ENCODE results near the gene SART3.
A peak's percentile ranks its signal among the peaks of the same experiment; 100 is the strongest.
"Not testable (repeated sequence)": the region's sequence is repeated elsewhere in the genome, so short reads cannot be mapped to it uniquely, and the experiment has no call there.

Gene SART3

DNA sequence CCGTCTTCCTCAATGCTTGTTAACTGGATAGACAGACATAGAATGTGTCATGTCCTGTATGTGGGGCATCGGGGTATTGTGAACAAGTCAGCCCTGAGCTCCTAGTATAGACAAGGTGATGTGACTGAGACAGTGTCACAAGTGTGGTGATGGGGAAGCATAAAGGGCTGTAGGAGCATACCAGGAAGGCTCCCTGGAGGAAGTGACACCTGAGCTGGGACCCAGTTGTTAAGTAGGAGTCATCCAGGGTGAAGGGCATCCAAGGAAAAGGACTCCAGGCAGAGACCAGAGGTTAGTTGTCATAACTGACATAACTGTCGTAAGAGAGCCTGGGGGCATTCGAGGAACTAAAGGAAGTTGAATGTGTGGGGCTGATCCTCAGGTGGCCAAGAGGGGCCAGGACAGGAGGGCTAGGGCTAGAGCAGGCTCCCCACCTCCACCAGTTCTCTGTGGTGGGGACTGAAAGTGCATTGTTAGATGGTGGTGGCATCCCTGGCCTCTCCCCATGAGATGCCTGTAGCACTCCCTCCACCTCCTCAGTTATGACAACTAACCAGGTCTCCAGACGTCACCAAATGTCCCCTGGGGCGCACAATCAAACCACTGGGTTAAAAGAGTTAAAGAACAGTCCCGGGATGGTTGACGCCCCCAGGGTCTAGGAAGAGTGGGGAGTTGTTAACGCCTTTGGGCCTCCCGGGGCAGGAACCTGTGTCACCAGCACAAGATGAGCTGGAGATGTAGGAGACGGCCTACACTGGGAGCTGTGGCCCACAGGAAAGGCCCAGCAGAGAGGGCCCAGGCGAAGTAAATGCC lies 43.5 kb downstream of the SART3 start:
- ATAC-seq: no peak

DNA sequence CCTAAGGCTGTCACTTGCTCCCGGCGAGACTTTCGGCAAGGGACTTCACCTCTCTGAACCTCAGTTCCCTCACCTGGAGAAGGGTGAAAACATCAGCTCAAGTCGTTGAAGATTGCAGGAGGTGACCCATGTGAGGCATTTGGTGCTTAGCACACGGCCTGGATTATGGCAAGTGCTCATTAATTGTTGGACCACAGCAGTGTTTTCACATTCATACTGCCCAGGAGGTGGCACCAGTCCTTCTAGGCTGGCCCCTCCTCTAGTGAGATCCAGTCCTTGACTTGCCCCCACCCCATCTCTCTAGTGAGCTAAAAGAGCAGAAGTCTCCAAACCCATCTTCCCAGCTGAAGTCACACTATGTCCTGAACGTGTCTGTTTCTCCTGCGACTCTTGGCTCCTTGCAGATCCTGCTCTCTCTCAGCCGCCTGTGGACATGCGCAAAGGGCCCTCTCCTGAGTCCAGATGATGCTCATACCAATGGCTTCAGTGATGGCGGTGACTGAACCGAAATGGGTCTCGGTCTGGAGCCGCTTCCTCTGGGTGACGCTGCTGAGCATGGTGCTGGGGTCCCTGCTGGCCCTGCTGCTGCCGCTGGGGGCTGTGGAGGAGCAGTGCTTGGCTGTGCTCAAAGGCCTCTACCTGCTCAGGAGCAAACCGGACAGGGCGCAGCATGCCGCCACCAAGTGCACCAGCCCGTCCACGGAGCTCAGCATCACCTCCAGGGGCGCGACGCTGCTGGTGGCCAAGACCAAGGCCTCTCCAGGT lies 44.3 kb downstream of the SART3 start:
- ATAC-seq: no peak

DNA sequence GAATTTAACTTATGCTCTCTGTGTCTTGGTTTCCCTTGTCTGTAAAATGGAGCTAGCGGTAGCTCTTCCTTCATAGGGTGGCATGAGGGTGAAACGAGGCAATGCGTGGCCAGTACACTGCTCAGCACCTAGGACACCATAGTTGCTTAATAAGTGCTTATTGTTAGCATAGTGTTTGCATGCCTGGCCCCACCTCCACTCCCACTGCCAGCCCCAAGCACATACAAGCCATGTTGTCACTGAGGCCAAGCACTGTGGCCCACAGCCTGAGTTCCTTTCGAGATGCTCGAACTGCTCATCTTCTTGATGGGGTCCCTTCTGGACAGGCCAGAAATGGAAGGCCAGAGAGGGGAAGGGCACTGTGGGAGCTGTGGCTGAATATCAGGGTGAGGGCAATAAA lies 45.1 kb downstream of the SART3 start:
- no peak for ATAC-seq

DNA sequence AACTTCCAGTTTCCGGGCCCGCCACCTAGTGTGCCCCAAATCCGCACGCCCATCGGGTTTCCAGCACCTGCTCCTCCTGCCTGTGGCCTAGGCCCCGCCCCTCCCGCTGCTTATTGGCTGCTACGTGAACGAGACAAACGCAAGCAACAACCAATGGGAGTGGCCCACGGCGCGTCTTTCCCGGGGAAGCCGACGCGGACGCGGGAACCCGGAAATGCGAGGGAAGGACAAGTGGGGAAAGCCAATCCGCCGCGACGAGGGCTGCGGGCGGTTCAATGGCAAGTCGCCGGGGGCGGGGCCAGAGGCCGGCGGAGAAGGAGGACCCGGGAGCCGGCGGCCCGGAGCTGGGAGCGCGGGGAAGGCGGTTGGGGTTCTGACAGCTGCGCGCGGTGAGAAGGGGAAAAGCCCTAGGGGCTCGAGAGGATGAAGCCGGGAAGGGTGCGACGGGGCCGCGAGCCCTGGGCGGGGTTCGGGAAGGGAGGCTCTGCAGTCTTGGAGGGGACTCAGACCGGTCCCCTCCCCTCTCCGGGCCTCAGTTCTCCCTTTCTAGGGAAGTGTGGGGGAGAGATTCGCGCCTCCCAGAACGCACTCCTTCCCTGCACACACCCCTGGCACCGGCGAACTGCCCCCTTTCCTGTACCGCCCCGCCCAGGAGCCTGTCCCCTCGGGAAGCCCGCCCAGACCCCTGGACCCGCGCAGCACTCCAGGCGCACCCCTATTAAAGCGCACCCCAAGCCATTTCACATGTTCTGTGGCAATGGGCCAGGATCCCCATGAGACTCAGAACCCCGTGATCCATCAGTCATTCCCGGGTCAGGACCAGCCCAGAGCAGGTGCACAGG lies 45.8 kb downstream of the SART3 start, which contains the start of gene FICD:
Gene FICD, plus strand, starts transcription at position 305 of the 842 bp plus-strand sequence. CDS start 1,696 bp downstream, outside the sequence.
- ATAC-seq: peak; percentile 92 to 95

DNA sequence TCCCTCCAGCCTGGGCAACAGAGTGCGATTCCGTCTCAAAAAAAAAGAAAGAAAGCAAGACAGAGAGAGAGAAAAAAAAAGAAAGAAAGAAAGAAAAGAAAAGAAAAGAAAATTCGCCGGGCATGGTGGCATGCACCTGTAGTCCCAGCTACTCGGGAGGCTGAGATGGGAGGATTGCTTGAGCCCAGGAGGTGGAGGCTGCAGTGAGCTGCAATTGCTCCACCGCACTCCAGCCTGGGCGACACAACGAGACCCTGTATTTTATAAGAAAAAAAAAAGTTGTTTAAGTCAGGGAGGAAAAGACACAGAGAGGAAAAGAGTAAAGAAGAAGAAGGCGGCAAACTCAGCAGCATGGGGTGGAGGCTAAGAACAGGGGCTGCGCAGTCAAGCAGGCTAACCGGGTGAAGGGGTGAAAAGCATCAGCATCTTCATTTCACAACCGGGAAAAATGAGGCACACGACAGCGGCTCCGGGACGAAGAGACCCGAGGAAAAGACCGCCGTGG lies 46.5 kb downstream of the SART3 start:
- ATAC-seq: peak; percentile 9

DNA sequence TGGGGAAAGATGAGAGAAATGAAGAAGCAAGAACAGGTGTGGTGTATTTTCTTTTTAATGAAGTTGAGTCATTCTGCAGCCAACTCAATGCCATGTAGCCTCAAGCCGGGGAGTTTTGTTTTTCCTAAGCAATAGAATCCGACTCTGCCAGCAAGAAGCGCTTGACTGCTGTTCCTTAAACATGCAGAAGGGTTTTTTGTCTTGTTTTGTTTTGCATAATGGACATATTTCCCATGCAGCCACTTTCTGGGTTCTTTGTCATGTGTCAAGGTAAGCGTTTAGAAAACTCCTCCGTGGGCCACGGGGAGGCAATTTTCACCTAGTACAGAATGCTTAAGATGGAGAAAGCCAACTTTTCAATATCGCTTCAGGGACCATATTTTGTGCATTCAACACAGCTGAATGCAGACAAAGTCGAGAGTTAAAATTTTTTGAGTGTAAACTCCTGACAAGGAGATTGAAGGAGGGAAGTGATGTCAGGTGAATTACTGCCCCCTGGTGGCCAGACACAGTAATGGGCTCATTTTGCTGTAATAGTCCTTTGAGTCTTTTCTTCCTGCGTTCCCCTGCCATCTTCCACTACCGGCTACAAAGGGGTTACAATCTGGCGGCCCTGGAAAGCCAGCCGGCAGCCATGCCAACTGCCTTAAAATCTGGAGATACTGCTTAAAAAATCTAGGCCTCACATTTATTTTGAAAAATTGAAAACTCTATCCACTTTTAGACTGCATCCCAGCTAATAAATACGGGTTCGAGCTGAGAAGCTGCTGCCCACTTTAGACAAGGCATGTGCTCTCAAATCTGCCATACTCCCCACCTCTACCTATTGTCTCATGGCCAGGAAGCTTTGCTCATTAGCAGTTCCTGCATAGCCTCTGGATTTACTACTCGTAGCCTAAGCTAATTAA lies 49.1 kb downstream of the SART3 start:
- ATAC-seq: no peak

DNA sequence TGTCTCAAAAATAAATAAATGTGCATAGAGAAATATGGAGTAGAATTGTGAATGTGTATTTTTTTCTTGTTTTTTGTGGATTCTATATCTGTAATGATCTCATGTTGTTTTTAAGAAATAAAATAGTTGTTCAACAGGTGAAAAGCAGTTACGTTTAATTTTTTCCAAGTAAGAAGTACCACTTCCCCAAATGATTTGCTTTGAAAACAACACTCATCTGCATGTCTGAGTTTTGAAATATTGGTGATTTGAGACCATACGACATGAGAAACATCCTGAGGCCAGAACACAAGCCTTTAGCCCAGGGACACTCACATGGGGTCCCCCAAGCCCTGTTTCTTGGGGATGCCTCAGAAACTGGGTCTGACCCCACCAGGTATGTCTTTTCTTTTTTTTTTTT lies 50.1 kb downstream of the SART3 start:
- ATAC-seq: no peak

DNA sequence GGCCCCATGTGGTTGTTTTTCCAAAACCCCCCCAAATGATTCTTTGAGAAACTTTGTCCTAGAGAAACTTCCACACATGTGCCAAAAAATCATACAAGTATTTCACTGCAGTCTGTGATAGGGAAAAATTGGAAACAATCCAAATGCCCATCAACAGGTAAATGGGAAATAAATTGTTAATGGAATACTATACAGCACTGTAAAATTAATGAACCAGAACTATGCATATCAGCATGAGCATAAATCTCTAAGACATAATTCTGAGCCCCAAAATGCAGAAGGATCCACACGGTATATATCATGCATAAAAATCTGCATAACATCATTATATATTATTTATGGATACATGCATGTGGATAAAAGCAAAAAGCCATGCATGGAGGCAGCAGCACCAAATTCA lies 51.2 kb downstream of the SART3 start:
- no peak for ATAC-seq

DNA sequence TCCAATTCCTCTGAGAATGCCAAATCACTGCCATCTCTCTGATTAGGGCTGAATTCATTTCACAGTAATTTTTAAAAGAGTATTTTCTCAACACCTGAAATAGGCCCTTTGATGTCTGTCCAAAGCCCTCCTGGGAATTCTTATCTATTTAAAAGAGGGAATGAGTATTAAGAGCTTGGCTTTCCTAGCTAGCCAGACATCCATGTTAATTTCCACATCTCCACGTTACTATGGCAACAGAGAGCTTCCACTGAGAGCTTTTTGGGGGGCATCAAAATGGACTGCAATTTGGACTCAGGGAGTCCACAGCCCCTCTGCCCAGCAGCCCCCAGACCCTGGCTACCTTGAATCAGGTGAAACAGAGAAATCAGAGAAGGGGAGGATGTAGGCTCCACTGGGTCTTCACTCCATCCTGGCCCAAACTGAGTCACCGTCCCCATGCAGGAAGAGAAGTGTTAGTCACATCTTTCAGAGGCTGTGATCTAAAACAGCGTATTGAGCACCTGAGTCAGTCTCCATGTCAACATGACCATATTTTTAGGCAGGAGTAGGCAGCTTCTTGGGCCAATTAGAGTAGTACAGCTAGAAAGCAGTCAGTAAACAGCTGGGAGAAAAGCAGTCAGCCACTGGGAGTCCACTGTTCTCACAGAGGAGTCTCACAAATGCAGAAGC lies 52.9 kb downstream of the SART3 start:
- ATAC-seq: peak; percentile 70 to 87

DNA sequence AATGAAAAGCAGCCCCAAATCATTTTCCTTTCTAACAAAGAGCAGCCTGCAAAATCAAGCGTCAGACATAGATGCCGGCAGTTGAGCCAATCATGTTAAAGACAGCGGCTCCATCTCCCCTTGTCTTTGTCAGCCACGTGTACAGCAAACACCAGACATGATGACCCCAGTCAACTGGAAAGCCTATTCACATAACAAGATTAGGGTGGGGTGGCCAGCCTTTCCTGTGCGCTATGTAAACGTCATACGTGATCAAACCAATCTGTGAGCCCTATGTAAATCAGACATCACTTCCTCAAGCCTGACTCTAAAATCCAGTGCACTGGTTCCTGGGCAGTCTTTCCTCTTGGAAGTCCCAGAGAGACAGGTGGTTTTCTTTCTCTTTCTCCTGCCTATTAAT lies 55.8 kb downstream of the SART3 start:
- ATAC-seq: no peak

DNA sequence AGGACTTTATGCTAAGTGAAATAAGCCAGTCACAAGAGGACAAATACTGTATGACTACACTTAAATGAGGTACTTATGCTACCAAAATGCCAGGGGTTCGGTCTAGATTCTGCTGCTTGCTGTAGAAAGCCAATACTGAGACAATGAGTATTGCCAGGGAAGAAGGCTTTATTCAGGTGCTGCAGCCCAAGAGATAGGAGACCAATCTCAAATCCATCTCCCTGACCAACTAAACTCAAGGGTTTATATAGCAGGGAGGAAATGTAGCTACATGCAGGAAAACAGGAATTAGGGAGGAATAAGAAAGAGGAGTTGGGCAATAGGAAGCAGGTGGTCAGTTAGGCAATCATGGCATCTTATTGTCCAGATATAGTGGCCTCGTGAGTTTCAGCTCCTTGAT lies 58.1 kb downstream of the SART3 start:
- ATAC-seq: no peak

DNA sequence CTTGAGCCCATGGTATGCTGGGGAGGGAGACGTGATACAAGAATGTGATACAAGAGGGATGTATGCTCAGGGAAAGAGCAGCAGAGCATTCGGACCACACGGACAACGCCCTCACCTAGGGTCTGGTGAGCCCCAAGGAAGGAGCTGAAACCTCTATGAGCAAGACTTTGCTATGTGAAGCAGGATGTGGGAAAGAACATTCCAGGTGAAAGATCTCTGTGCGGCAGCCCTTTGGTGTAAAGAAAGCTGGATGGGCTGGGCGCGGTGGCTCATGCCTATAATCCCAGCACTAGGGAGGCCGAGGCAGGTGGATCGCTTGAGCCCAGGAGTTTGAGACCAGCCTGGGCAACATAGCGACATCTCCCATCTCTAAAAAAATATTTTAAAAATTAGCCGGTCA lies 62.8 kb downstream of the SART3 start:
- no peak for ATAC-seq

DNA sequence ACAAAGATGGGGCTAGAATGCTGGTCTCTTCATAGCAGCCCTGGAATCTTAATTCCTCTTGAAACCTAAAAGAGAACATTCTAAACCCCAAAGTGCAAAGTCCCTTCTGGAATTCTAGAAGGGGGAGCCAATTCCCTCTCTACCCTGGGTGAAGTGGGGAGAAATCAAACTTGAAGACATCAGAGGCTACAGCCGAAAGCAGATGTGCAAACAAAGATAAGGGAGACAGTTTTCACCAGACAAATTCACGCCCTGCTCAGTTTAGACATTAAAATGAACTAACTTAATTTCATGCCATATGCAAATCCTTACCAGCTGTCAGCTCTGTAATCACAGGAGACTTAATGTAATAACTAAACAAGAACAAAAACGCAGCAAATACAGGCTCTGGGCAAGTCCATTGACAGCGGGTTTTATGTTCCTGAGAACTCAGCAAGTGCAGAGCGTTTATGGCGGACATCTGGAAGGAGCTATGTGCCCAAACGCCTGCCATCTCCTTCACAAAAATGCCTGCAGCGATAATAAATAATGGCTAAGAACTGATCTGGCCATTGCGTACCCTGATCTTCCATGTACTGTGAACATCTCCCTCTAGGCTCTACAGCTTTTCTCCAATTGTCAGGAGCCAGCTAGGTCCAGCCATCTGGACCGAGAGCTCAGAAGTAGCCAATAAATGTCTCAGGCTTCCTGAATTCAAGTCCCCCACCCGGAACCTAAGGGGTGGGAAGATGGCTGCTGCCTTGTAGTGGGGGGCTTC lies 65.0 kb downstream of the SART3 start:
- ATAC-seq: no peak

DNA sequence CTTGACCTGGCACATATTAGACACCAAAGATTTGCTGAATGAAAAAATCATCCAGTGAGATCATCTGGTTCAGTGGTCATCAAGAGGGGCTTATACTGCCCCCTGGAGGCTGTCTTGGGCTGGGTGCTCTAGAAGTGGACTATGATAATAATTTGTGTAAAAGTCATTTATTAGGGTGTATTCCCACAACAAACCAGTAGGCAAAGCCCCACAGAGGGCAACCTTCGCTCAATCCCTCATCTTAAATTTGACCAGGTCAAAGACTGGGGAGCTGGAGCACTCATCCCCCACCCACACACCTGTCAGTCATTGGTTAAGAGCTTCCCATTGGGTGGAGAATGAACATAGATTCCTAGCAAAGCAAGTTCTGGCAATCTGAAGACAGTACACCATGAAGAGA lies 65.9 kb downstream of the SART3 start:
- no peak for ATAC-seq

DNA sequence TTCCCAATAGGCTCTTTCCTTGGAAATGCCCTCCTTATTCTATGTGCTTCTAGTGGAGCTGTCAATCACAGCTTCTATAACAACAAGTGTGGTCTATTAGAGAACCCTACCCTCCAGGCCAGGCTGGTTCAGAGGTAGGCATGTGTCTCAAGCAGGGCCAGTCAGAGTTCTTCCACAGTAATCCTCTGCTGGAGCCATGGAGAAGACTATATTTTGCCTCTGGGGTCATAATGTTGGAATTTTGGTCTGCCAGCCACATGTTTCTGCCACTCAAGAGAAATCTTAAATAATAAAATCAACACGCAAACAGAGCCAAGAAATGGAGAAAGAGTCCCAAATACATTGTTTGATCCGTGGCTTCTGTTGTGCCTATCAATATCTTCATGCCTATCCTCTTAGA lies 69.7 kb downstream of the SART3 start:
- ATAC-seq: no peak

DNA sequence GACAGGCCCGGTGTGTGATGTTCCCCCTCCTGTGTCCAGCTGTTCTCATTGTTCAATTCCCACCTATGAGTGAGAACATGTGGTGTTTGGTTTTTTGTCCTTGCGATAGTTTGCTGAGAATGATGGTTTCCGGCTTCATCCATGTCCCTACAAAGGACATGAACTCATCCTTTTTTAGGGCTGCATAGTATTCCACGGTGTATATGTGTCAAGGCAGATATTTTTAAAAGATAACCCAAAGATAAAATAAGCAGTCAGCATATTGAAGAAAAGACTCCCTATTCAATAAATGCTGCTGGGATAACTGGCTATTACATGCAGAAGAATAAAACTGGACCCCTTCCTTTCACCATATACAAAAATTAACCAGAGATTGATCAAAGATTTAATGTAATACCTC lies 73.9 kb downstream of the SART3 start:
- ATAC-seq: not testable (repeated sequence)

DNA sequence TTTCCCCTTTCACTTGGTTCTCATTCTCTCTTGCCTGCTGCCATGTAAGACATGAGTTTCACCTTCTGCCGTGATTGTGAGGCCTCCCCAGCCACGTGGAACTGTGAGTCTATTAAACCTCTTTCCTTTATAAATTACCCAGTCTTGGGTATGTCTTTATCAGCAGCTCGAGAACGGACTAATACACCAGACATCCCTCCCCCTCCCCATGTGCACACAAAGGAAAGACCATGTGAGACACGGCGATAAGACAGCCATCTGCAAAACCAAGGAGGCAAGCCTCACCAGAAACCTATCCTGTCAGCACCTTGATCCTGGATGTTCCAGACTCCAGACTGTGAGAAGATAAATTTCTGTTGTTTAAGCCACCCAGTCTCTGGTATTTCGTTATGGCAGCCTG lies 75.6 kb downstream of the SART3 start:
- ATAC-seq: not testable (repeated sequence)

DNA sequence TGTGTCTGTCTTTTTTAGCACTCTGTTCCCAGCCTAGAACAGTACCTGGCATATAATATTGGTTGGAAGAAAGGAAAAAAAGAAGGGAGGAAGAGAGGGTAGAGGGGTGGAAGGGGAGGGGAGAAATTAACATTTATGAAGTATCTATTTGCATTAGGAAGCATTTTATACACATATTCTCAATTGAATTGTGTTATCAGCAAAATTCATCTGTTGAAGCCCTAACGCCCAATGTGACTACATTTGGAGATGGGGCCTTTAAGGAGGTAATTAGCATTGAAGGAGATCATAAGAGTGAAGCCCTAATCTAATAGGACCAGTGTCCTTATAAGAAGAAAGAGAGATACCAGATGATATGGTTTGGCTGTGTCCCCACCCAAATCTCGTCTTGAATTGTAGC lies 76.1 kb downstream of the SART3 start:
- no peak for ATAC-seq

DNA sequence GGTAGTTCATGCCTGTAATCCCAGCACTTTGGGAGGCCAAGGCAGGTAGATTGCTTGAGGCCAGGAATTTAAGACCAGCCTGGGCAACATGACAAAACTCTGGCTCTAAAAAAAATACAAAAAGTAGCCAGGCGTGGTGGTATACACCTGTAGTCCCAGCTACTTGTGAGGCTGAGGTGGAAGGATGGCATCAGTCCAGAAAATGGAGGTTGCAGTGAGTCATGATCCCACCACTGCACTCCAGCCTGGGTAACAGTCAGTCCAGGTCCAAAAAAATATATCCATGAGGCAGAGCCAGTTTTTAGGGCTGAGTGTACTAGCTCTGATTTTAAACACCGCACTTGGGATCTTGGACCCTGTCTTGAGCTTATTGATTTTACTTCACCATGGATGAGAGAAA lies 76.5 kb downstream of the SART3 start:
- no peak for ATAC-seq

Measured in activated CD4-positive, CD25-positive, alpha-beta regulatory T cell treated with anti-CD3 and anti-CD28 coated beads, Interleukin-2, amount 50 U/mL, for 24 hours (primary cell).